ENCODE results near the gene ADCK1.

ADCK1 gene

GRCh38 chr14:77973246-77973645 is 173.3 kb downstream of the ADCK1 start:
- H3K9me3 ChIP-seq (ENCODE audit: control insufficient read depth in 5 of 5, low read length in 5 of 5) = no peaks in the 10 kb centered on the region
- no peak overlapping the region for H3K4me3 ChIP-seq (ENCODE audit: low read depth in 1 of 5, low read length in 5 of 5)
- no peak overlapping the region for H3K27ac ChIP-seq (ENCODE audit: low read depth, low read length)
- no peaks in the 10 kb centered on the region for H3K27me3 ChIP-seq (ENCODE audit: control insufficient read depth in 5 of 5, insufficient read depth in 4 of 5, low read length in 5 of 5)
- H3K9ac ChIP-seq (ENCODE audit: low read length in 5 of 5) = no peak overlapping the region
- peaks cover 0 to 3% (median 0%) of the 10 kb centered on the region in 5 donors for H3K4me1 ChIP-seq (ENCODE audit: control insufficient read depth in 5 of 5, insufficient read depth in 5 of 5, low read length in 5 of 5)
- no peaks in the 10 kb centered on the region for H3K36me3 ChIP-seq (ENCODE audit: control insufficient read depth in 5 of 5, insufficient read depth in 5 of 5, low read length in 5 of 5)

- Histone ChIP-seq H3K4me1 (ENCODE audit: control insufficient read depth in 5 of 5, insufficient read depth in 5 of 5, low read length in 5 of 5) (peaks cover 0 to 16% (median 11%) of the 10 kb centered on the region in 5 donors), H3K36me3 (ENCODE audit: control insufficient read depth in 5 of 5, insufficient read depth in 5 of 5, low read length in 5 of 5) (no peaks in the 10 kb centered on the region), H3K4me3 (ENCODE audit: low read depth in 1 of 5, low read length in 5 of 5) (no peak overlapping the region), H3K27ac (ENCODE audit: low read depth, low read length) (no peak overlapping the region), H3K9me3 (ENCODE audit: control insufficient read depth in 5 of 5, low read length in 5 of 5) (no peaks in the 10 kb centered on the region), H3K9ac (ENCODE audit: low read length in 5 of 5) (no peak overlapping the region), H3K27me3 (ENCODE audit: control insufficient read depth in 5 of 5, insufficient read depth in 4 of 5, low read length in 5 of 5) (peaks cover 0 to 6% (median 3%) of the 10 kb centered on the region in 5 donors)
These were observed 176.7 kb downstream of the ADCK1 start for GRCh38 chr14:77976591-77976990.

GRCh38 chr14:77979171-77979570 is 179.3 kb downstream of the ADCK1 start:
- peaks cover 0 to 17% (median 11%) of the 10 kb centered on the region in 5 donors for H3K4me1 ChIP-seq (ENCODE audit: control insufficient read depth in 5 of 5, insufficient read depth in 5 of 5, low read length in 5 of 5)
- H3K4me3 ChIP-seq (ENCODE audit: low read depth in 1 of 5, low read length in 5 of 5) = no peak overlapping the region
- no peaks in the 10 kb centered on the region for H3K36me3 ChIP-seq (ENCODE audit: control insufficient read depth in 5 of 5, insufficient read depth in 5 of 5, low read length in 5 of 5)
- H3K27ac ChIP-seq (ENCODE audit: low read depth, low read length) = no peak overlapping the region
- H3K27me3 ChIP-seq (ENCODE audit: control insufficient read depth in 5 of 5, insufficient read depth in 4 of 5, low read length in 5 of 5) = peaks cover 0 to 6% (median 3%) of the 10 kb centered on the region in 5 donors
- H3K9me3 ChIP-seq (ENCODE audit: control insufficient read depth in 5 of 5, low read length in 5 of 5) = no peaks in the 10 kb centered on the region
- no peak overlapping the region for H3K9ac ChIP-seq (ENCODE audit: low read length in 5 of 5)

GRCh38 chr14:77979666-77980351 is 179.9 kb downstream of the ADCK1 start:
- no peaks in the 10 kb centered on the region for H3K36me3 ChIP-seq (ENCODE audit: control insufficient read depth in 5 of 5, insufficient read depth in 5 of 5, low read length in 5 of 5)
- H3K4me3 ChIP-seq (ENCODE audit: low read depth in 1 of 5, low read length in 5 of 5) = peak overlapping the region in 1 of 5 donors; percentile 54
- H3K27me3 ChIP-seq (ENCODE audit: control insufficient read depth in 5 of 5, insufficient read depth in 4 of 5, low read length in 5 of 5) = peaks cover 0 to 6% (median 3%) of the 10 kb centered on the region in 5 donors
- no peak overlapping the region for H3K27ac ChIP-seq (ENCODE audit: low read depth, low read length)
- H3K4me1 ChIP-seq (ENCODE audit: control insufficient read depth in 5 of 5, insufficient read depth in 5 of 5, low read length in 5 of 5) = peaks cover 0 to 17% (median 11%) of the 10 kb centered on the region in 5 donors
- H3K9ac ChIP-seq (ENCODE audit: low read length in 5 of 5) = no peak overlapping the region
- H3K9me3 ChIP-seq (ENCODE audit: control insufficient read depth in 5 of 5, low read length in 5 of 5) = no peaks in the 10 kb centered on the region

- Histone ChIP-seq H3K36me3 (ENCODE audit: control insufficient read depth in 5 of 5, insufficient read depth in 5 of 5, low read length in 5 of 5) (no peaks in the 10 kb centered on the region), H3K4me3 (ENCODE audit: low read depth in 1 of 5, low read length in 5 of 5) (peak overlapping the region; percentile 51 to 69 (median 54)), H3K9me3 (ENCODE audit: control insufficient read depth in 5 of 5, low read length in 5 of 5) (no peaks in the 10 kb centered on the region), H3K4me1 (ENCODE audit: control insufficient read depth in 5 of 5, insufficient read depth in 5 of 5, low read length in 5 of 5) (peaks cover 0 to 18% (median 17%) of the 10 kb centered on the region in 5 donors), H3K9ac (ENCODE audit: low read length in 5 of 5) (peak overlapping the region in 2 of 5 donors; percentile 37 to 71), H3K27me3 (ENCODE audit: control insufficient read depth in 5 of 5, insufficient read depth in 4 of 5, low read length in 5 of 5) (peaks cover 0 to 6% (median 3%) of the 10 kb centered on the region in 5 donors), H3K27ac (ENCODE audit: low read depth, low read length) (no peak overlapping the region)
These were observed 180.8 kb downstream of the ADCK1 start for GRCh38 chr14:77980475-77981321.
